ENCODE measurements around the gene PGP.
A peak's percentile ranks its signal among the peaks of the same experiment; 100 is the strongest.

The PGP gene

DNA sequence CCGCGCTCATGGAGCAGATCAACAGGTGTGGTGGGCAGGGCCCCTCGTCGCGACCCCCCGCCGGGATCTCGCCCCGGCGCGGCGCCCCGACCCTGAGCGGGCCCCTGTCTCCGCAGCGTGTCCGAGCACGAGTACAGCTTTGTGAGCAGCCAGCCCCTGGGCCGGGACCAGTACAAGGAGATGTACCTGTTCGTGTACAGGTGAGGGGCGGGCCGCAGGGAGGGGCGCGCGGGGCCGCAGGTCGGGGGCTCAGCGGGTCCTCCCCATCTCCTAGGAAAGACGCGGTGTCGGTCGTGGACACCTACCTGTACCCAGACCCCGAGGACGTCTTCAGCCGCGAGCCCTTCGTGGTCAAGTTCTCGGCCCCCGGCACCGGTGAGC is 22.5 kb upstream of the PGP start:
- in situ Hi-C loops (cut with HindIII; ENCODE audit: low sequenced_read_pairs), result no loop called here
- DNase-seq (ENCODE audit: low read depth), result no peak
- TF ChIP-seq, protein P1, sequence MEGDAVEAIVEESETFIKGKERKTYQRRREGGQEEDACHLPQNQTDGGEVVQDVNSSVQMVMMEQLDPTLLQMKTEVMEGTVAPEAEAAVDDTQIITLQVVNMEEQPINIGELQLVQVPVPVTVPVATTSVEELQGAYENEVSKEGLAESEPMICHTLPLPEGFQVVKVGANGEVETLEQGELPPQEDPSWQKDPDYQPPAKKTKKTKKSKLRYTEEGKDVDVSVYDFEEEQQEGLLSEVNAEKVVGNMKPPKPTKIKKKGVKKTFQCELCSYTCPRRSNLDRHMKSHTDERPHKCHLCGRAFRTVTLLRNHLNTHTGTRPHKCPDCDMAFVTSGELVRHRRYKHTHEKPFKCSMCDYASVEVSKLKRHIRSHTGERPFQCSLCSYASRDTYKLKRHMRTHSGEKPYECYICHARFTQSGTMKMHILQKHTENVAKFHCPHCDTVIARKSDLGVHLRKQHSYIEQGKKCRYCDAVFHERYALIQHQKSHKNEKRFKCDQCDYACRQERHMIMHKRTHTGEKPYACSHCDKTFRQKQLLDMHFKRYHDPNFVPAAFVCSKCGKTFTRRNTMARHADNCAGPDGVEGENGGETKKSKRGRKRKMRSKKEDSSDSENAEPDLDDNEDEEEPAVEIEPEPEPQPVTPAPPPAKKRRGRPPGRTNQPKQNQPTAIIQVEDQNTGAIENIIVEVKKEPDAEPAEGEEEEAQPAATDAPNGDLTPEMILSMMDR (IDR thresholded peaks at IDR 0.05; ENCODE audit: low read depth, low read length, missing control alignments), result no peak
- peak overlapping the region; percentile 28 for H3K4me3 ChIP-seq (ENCODE audit: low read depth, low read length)

DNA sequence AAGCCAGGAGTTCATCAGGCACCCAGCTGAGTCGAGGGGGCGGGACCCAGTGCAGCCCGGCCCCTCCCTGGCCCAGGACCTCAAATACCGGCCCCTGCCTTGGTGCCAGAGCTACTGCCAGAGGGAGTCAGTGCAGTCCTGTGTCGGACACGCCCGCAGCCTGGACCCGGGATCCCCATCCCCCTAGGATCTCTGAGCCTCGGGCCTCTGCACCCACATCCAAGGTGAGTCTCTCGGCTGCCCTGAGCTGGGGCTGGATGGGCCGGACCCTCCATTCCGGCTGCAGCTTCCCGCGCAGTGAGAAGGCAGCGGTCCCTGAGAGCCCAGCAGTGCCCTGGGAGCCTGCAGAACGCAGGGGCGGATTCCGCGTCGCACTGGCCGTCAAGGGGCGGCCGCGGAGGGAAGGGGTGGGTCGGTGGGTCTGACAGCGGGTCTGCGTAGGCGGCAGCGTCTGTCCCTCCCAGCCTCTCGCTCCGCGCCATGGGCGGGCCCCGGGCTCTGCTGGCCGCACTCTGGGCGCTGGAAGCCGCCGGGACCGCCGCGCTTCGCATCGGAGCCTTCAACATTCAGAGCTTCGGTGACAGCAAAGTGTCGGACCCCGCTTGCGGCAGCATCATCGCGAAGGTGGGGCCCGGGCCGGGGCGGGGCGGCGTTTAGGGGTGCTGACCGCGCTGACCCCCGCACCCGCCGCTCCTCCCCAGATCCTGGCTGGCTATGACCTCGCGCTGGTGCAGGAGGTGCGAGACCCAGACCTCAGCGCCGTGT is 21.9 kb upstream of the PGP start, which contains the start of gene DNASE1L2:
Gene DNASE1L2, plus strand, starts transcription at position 108 of the 765 bp plus-strand sequence. Its CDS starts 373 bp downstream, at position 481.
- TF ChIP-seq, protein P1 (IDR thresholded peaks at IDR 0.05; ENCODE audit: low read depth, low read length, missing control alignments), result no peak
- H3K4me3 ChIP-seq (ENCODE audit: low read depth, low read length), result peak within 1 kb of the TSS; percentile 28
- DNase-seq (ENCODE audit: low read depth), result no peak
- in situ Hi-C loops (cut with HindIII; ENCODE audit: low sequenced_read_pairs), result no loop called here

DNA sequence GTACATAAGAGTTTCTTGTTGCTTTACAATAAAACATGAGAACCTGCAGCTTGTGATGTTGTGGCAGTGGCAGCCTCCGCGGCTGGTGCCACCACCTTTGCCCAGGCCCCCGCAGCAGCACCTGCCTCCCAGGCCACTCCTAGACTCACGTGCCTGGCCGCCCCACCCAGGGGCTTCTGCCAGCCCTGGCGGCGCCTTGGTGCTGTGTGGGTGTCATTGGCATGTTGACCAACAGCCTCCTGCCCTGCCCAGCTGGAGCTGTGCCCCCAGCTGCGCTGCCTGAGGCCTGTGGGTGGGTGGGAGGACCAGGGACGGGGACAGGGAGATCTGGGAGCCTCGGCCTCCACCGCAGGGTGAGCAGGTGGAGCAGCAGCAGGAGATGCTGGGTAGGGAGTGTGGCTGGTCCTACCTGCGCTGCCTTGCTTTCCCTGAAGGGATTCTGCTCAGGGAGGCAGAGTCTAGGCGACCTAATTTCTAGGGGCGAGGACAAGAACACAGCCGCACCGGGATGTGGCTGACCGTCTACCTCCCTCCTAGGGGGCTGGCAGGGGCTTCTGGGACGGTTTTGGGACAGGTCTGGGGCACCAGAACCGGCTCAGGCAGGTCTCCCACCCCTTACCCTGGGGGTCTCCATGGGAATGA is 21.2 kb upstream of the PGP start:
- DNase-seq (ENCODE audit: low read depth), result no peak

DNA sequence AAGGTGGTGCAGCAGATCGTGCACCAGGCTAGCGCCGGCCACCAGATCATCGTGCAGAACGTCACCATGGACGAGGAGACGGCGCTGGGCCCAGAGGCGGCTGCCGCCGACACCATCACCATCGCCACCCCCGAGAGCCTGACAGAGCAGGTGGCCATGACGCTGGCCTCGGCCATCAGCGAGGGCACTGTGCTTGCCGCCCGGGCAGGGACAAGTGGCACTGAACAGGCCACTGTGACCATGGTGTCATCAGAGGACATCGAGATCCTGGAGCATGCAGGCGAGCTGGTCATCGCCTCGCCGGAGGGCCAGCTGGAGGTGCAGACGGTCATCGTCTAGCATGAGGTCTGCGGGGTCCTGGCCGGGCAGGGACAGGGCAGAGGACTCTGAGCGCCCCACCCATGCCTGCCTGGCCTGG is 20.6 kb upstream of the PGP start:
- in situ Hi-C loops (cut with HindIII; ENCODE audit: low sequenced_read_pairs), result no loop called here
- H3K4me3 ChIP-seq (ENCODE audit: low read depth, low read length), result no peak overlapping the region
- TF ChIP-seq, protein P1 (IDR thresholded peaks at IDR 0.05; ENCODE audit: low read depth, low read length, missing control alignments), result no peak
- DNase-seq (ENCODE audit: low read depth), result no peak

More for the DNA sequence above, 21.2 kb upstream of the PGP start:
- TF ChIP-seq, protein P1 (IDR thresholded peaks at IDR 0.05; ENCODE audit: low read depth, low read length, missing control alignments), result no peak
- in situ Hi-C loops (cut with HindIII; ENCODE audit: low sequenced_read_pairs), result no loop called here
- H3K4me3 ChIP-seq (ENCODE audit: low read depth, low read length), result no peak overlapping the region

DNA sequence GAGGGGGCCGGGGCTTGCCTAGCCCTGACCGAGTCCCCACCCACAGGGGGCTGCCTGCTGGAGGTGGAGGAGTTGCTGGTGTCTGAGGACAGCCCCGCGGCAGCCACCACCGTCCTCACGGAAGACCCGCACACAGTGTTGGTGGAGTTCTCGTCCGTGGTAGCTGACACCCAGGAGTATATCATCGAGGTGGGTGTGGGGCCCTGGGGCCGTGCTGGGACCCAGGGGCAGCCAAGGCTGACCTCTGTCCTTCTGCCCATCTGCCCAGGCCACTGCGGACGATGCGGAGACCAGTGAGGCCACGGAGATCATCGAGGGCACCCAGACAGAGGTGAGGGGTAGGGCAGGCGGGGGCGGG is 20.2 kb upstream of the PGP start:
- in situ Hi-C loops (cut with HindIII; ENCODE audit: low sequenced_read_pairs), result no loop called here
- no peak for DNase-seq (ENCODE audit: low read depth)
- TF ChIP-seq, protein P1 (IDR thresholded peaks at IDR 0.05; ENCODE audit: low read depth, low read length, missing control alignments), result no peak
- H3K4me3 ChIP-seq (ENCODE audit: low read depth, low read length), result no peak overlapping the region

DNA sequence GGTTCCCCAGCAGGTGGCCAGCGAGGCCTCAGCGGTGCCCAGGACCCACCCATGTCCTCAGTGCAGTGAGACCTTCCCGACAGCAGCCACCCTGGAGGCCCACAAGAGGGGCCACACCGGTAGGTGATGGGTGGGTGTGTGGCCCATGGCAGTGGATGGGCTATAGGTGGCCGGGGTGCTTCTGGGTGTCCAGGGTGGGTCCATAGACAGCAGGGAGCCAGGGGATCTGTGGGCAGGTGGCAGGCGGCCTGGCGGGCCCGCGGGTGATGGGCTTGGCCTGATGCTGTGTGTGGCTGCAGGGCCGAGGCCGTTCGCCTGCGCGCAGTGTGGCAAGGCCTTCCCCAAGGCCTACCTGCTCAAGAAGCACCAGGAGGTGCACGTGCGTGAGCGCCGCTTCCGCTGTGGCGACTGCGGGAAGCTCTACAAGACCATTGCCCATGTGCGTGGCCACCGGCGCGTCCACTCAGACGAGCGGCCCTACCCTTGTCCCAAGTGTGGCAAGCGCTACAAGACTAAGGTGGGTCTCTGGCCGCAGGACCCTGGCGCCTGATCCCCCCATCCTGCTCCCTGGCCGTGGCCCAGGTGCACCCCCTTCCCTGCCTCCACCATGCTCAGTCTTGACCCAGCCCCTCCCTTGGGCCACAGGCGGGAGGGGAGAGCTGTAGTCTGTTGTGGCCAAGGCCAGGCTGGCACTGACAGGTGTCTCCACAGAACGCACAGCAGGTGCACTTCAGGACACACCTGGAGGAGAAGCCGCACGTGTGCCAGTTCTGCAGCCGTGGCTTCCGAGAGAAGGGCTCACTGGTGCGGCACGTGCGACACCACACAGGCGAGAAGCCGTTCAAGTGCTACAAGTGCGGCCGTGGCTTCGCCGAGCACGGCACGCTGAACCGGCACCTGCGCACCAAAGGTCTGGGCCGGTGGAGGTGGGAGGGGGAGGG is 19.5 kb upstream of the PGP start:
- H3K4me3 ChIP-seq (ENCODE audit: low read depth, low read length), result no peak overlapping the region
- no peak for DNase-seq (ENCODE audit: low read depth)
- in situ Hi-C loops (cut with HindIII; ENCODE audit: low sequenced_read_pairs), result no loop called here
- TF ChIP-seq, protein P1 (IDR thresholded peaks at IDR 0.05; ENCODE audit: low read depth, low read length, missing control alignments), result no peak
